KMS-11 (cell line): ENCODE measurements around the gene UPF2.

Source experiments
- H2AFZ ChIP-seq: fragments of 200-600 bp; sonication (generic); 2 replicates; pipeline ENCODE4 v1.6.1; 2016; ENCODE audit warnings: antibody characterized with exemption, mixed run types, low read depth
- H3K27ac ChIP-seq: fragments of 200-600 bp; sonication (generic); 2 replicates; pipeline ENCODE4 v1.6.1; 2016; ENCODE audit warnings: mild to moderate bottlenecking, mixed run types
- H3K27me3 ChIP-seq: fragments of 200-600 bp; sonication (generic); 2 replicates; pipeline ENCODE4 v1.6.1; 2017; ENCODE audit warnings: mild to moderate bottlenecking, low read depth, mixed run types, moderate library complexity; ENCODE audit not compliant: insufficient read depth
- H3K36me3 ChIP-seq: fragments of 200-600 bp; sonication (generic); 2 replicates; pipeline ENCODE4 v1.6.1; 2017; ENCODE audit warnings: mild to moderate bottlenecking, mixed run types; ENCODE audit not compliant: insufficient read depth
- H3K4me1 ChIP-seq: fragments of 200-600 bp; sonication (generic); 2 replicates; pipeline ENCODE4 v1.6.1; 2016; ENCODE audit warnings: mild to moderate bottlenecking, low read depth, mixed run types; ENCODE audit not compliant: poor library complexity, severe bottlenecking
- H3K4me2 ChIP-seq: fragments of 200-600 bp; sonication (generic); 2 replicates; pipeline ENCODE4 v1.7.0; 2016; ENCODE audit warnings: mild to moderate bottlenecking, mixed run types
- H3K4me3 ChIP-seq: fragments of 200-600 bp; sonication (generic); IDR thresholded peaks from 2 replicates; pipeline ENCODE4 v1.6.1; 2017; ENCODE audit warnings: low read depth, low read length, mixed read lengths; ENCODE audit not compliant: insufficient read depth
- H3K79me2 ChIP-seq: fragments of 200-600 bp; sonication (generic); 2 replicates; pipeline ENCODE4 v1.6.1; 2016; ENCODE audit warnings: low read depth, mixed run types; ENCODE audit not compliant: insufficient read depth
- H3K9ac ChIP-seq: fragments of 200-600 bp; sonication (generic); 2 replicates; pipeline ENCODE4 v1.6.1; 2016; ENCODE audit warnings: mild to moderate bottlenecking, mixed run types
- H4K20me1 ChIP-seq: fragments of 200-600 bp; sonication (generic); 2 replicates; pipeline ENCODE4 v1.6.1; 2016; ENCODE audit warnings: mild to moderate bottlenecking, mixed run types; ENCODE audit not compliant: insufficient read depth
- TF ChIP-seq, protein P1 (sequence below): fragments of 200-600 bp; sonication (generic); conservative IDR thresholded peaks from 2 replicates; pipeline ENCODE4 v1.6.1; 2017; ENCODE audit warnings: low read depth, mild to moderate bottlenecking, antibody characterized with exemption, low read length, moderate library complexity, mixed read lengths

The UPF2 gene

DNA sequence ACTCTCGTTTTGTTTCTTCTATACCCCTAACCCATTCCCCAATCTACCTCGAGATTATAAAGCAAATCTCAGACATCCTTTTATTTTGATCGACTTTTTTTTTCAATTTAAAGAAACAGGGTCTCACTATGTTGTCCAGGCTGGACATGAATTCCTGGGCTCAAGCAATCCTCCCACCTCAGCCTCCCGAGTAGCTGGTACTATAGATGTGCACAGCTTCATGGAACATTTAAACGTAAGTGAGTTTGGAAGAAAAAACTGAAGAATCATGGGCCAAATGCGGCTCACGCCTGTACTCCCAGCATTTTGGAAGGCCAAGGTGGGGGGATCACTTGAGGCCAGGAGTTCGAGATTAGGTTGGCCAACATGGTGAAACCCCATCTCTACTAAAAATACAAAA is 96.0 kb downstream of the UPF2 start:
- Histone ChIP-seq H3K4me3 (no peak overlapping the region), H3K79me2 (no peaks in the 10 kb centered on the region), H2AFZ (no peak overlapping the region), H3K36me3 (peaks cover 3% of the 10 kb centered on the region; the same call in 1 of the 2 replicates), H3K9ac (no peak overlapping the region), H4K20me1 (no peaks in the 10 kb centered on the region), H3K4me2 (no peak overlapping the region), H3K4me1 (peaks cover 11% of the 10 kb centered on the region), H3K27ac (no peak overlapping the region), H3K27me3 (no peaks in the 10 kb centered on the region)
- TF ChIP-seq, protein P1, sequence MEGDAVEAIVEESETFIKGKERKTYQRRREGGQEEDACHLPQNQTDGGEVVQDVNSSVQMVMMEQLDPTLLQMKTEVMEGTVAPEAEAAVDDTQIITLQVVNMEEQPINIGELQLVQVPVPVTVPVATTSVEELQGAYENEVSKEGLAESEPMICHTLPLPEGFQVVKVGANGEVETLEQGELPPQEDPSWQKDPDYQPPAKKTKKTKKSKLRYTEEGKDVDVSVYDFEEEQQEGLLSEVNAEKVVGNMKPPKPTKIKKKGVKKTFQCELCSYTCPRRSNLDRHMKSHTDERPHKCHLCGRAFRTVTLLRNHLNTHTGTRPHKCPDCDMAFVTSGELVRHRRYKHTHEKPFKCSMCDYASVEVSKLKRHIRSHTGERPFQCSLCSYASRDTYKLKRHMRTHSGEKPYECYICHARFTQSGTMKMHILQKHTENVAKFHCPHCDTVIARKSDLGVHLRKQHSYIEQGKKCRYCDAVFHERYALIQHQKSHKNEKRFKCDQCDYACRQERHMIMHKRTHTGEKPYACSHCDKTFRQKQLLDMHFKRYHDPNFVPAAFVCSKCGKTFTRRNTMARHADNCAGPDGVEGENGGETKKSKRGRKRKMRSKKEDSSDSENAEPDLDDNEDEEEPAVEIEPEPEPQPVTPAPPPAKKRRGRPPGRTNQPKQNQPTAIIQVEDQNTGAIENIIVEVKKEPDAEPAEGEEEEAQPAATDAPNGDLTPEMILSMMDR, result no peak

DNA sequence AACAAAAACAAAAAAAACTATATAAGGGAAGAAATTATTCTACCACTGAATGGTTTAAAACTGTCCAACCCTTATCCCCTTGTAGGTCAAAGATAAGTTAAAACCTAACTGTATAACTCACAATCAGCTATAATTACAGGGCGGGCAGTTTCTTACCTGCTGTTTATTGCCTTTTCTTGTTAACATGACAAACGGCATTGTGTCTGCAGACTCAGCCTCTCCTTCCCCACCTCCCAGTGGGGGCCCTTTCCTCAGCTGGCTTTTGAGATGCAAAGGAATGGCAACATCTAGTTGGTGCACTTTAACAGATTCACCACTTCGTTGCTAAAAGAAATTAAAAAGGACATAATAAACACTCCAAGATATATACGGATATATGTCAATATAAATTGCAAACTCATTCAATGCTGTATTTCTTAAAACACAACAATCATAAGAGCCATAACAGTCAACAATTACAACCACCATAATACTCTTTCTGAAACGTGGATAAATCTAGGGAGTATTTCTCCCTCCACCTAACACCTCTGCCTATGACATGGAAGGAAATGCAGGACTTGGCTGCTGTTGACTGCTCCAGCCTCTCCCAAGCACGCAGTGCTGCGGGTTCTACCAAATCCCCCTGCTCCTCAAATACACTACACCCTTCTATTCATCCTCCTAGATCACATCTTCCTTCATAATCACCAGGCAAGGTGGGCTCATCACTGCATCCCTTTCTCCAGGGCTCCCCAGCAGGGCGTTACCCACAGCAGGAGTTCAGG is 106.0 kb downstream of the UPF2 start:
- no peak overlapping the region for H3K27ac ChIP-seq
- TF ChIP-seq, protein P1, result no peak
- no peaks in the 10 kb centered on the region for H3K36me3 ChIP-seq
- no peak overlapping the region for H2AFZ ChIP-seq
- no peaks in the 10 kb centered on the region for H3K4me1 ChIP-seq
- no peaks in the 10 kb centered on the region for H3K79me2 ChIP-seq
- no peak overlapping the region for H3K4me2 ChIP-seq
- H3K27me3 ChIP-seq, result no peaks in the 10 kb centered on the region
- no peaks in the 10 kb centered on the region for H4K20me1 ChIP-seq
- no peak overlapping the region for H3K9ac ChIP-seq
- no peak overlapping the region for H3K4me3 ChIP-seq

DNA sequence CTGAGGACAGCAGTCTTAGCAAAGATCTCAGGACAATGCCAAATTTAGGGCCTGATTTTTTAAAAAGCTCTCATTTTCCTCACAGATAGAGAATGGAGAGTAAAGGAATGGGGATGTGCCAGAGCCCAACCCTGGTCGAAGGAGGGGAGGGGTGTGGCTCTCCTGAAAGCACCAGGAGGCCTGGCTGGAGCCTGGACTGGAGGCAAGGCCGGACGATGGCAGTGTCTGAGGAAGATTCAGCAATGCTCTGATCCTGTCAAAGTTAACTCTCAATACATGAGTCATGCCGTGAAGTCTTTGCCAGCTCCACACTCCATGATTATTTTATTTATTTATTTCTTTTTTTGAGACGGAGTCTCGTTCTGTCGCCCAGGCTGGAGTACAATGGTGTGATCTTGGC is 108.3 kb downstream of the UPF2 start:
- Histone ChIP-seq H3K79me2 (no peaks in the 10 kb centered on the region), H3K4me3 (no peak overlapping the region), H4K20me1 (no peaks in the 10 kb centered on the region), H3K4me2 (no peak overlapping the region), H3K36me3 (no peaks in the 10 kb centered on the region), H2AFZ (no peak overlapping the region), H3K27me3 (no peaks in the 10 kb centered on the region), H3K9ac (no peak overlapping the region), H3K4me1 (no peaks in the 10 kb centered on the region), H3K27ac (no peak overlapping the region)
- TF ChIP-seq, protein P1, result no peak

DNA sequence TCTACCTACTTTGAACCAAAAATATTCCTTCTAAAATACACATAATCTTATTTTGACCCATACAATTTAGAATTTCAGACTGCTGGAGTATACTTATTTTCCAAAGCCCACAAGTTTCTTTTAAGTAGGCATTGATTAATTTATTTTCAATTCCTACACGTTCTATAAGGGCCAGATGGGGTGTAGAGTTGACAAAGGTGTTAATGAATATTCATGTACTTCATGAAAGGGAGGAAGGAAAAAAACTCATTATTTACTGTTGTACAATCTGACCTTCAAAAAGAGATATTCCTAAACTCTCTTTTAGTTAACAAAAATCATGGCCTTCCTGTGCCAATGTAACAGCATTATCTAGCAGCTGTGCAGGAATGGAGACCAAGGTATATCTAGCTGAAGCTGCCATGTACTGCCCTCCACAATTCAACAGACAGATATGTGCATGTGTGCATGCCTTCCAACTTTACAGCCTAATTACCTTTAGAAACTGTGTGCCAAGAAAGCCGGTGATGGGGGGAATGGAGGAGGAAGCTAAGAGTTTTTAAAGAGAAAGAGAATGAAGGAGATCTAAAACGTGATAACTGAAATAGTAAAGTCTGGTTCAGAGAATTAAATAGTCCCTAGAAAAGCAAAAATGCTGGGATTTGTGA is 108.9 kb downstream of the UPF2 start:
- Histone ChIP-seq H3K4me3 (no peak overlapping the region), H2AFZ (no peak overlapping the region), H3K27ac (no peak overlapping the region), H3K4me1 (no peaks in the 10 kb centered on the region), H3K27me3 (no peaks in the 10 kb centered on the region), H3K9ac (no peak overlapping the region), H4K20me1 (no peaks in the 10 kb centered on the region), H3K36me3 (no peaks in the 10 kb centered on the region), H3K4me2 (no peak overlapping the region), H3K79me2 (no peaks in the 10 kb centered on the region)
- TF ChIP-seq, protein P1, result no peak
